Keratinocyte (primary cell): ENCODE measurements around the gene PIGL.

Experiments
- EZH2 ChIP-seq: IDR thresholded peaks from one replicate; pipeline ENCODE4 v1.6.1; 2012; ENCODE audit warnings: inconsistent platforms, mild to moderate bottlenecking, low read length, moderate library complexity
- TF ChIP-seq, protein P1 (sequence below), 3 experiments: IDR thresholded peaks in 1 of 3; conservative IDR thresholded peaks in 1 of 3; optimal IDR thresholded peaks in 1 of 3; 2 replicates in 2 of 3; 3 replicates in 1 of 3; pipeline versions ENCODE3 to v1.5.1; 2011; ENCODE audit warnings: low read length in 3 of 3, mild to moderate bottlenecking in 3 of 3, moderate library complexity in 2 of 3, control low read depth in 1 of 3, inconsistent platforms in 1 of 3; ENCODE audit not compliant: insufficient read depth in 2 of 3; ENCODE audit errors: extremely low read depth in 1 of 3

DNA sequence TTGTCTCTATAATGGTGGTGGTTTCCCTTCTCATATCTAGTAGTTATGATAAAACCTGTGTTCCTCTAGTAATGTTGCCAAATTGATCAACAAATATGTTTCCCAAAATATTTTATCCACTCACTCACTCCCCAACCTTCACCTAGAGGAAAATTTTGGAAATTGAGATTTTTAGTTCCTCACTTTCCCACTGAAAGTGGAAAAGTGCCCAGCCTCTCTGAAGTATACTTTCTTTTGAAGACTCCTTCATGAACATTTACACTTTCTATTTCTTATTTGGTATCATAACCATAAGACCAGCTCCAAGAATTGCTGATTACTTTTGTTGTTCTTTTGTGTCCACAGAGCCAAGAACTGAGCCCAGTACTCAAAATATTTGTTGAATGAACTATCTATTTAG, 141.4 kb downstream of the PIGL start:
- TF ChIP-seq, protein P1, sequence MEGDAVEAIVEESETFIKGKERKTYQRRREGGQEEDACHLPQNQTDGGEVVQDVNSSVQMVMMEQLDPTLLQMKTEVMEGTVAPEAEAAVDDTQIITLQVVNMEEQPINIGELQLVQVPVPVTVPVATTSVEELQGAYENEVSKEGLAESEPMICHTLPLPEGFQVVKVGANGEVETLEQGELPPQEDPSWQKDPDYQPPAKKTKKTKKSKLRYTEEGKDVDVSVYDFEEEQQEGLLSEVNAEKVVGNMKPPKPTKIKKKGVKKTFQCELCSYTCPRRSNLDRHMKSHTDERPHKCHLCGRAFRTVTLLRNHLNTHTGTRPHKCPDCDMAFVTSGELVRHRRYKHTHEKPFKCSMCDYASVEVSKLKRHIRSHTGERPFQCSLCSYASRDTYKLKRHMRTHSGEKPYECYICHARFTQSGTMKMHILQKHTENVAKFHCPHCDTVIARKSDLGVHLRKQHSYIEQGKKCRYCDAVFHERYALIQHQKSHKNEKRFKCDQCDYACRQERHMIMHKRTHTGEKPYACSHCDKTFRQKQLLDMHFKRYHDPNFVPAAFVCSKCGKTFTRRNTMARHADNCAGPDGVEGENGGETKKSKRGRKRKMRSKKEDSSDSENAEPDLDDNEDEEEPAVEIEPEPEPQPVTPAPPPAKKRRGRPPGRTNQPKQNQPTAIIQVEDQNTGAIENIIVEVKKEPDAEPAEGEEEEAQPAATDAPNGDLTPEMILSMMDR (optimal IDR thresholded peaks at IDR 0.05 in 1 of 3, IDR thresholded peaks at IDR 0.05 in 1 of 3, conservative IDR thresholded peaks at IDR 0.05 in 1 of 3; ENCODE audit: extremely low read depth in 1 of 3, insufficient read depth in 2 of 3, low read length in 3 of 3), result no peak
- TF ChIP-seq EZH2, result no peak
